Uterus (tissue), 2 donors: ENCODE results near the gene EPOP.

Experiments used
- POLR2A ChIP-seq, 2 donors: fragments of 450-650 bp; IDR thresholded peaks; one replicate each; pipeline ENCODE4 v1.6.1; 2016; ENCODE audit warnings: antibody characterized with exemption in 2 of 2, mild to moderate bottlenecking in 1 of 2, moderate library complexity in 1 of 2
- TF ChIP-seq, protein P1 (sequence below), 4 experiments: fragments of 200-600 bp in 2 of 4; fragments of 450-650 bp in 2 of 4; sonication (generic) in 2 of 4; IDR thresholded peaks; one replicate each; pipeline ENCODE4 v1.5.1; 2016 to 2019; ENCODE audit warnings: antibody characterized with exemption in 4 of 4, mild to moderate bottlenecking in 2 of 4, moderate library complexity in 1 of 4

- TF ChIP-seq POLR2A (IDR thresholded peaks at IDR 0.05), result no peak
- TF ChIP-seq, protein P1, sequence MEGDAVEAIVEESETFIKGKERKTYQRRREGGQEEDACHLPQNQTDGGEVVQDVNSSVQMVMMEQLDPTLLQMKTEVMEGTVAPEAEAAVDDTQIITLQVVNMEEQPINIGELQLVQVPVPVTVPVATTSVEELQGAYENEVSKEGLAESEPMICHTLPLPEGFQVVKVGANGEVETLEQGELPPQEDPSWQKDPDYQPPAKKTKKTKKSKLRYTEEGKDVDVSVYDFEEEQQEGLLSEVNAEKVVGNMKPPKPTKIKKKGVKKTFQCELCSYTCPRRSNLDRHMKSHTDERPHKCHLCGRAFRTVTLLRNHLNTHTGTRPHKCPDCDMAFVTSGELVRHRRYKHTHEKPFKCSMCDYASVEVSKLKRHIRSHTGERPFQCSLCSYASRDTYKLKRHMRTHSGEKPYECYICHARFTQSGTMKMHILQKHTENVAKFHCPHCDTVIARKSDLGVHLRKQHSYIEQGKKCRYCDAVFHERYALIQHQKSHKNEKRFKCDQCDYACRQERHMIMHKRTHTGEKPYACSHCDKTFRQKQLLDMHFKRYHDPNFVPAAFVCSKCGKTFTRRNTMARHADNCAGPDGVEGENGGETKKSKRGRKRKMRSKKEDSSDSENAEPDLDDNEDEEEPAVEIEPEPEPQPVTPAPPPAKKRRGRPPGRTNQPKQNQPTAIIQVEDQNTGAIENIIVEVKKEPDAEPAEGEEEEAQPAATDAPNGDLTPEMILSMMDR (IDR thresholded peaks at IDR 0.05), result no peak
Observed at GRCh38 chr17:38702916-38703741, 28.4 kb upstream of the EPOP start.
